Mammary epithelial cell (primary cell): ENCODE results near the gene ABR.

Source experiments
- CTCF ChIP-seq, 2 donors: IDR thresholded peaks in 1 of 2; conservative IDR thresholded peaks in 1 of 2; 2 replicates each; pipeline ENCODE4 v1.5.1; 2011 to 2012; ENCODE audit warnings: inconsistent platforms in 2 of 2, low read length in 2 of 2, mild to moderate bottlenecking in 2 of 2, control low read depth in 1 of 2, low read depth in 1 of 2; ENCODE audit not compliant: insufficient read depth in 1 of 2; ENCODE audit errors: extremely low read depth in 1 of 2
- EZH2 ChIP-seq: IDR thresholded peaks from 2 replicates; pipeline ENCODE4 v1.6.1; 2012; ENCODE audit warnings: low read length, inconsistent platforms, borderline replicate concordance

GRCh38 chr17:1104222-1104621 lies 75.6 kb downstream of the ABR start:
- no peak for TF ChIP-seq CTCF (conservative IDR thresholded peaks at IDR 0.05 in 1 of 2, IDR thresholded peaks at IDR 0.05 in 1 of 2; ENCODE audit: extremely low read depth in 1 of 2, insufficient read depth in 1 of 2, low read depth in 1 of 2, low read length in 2 of 2)
- TF ChIP-seq EZH2, result no peak
